ENCODE measurements around the gene MAEL.

MAEL gene

DNA sequence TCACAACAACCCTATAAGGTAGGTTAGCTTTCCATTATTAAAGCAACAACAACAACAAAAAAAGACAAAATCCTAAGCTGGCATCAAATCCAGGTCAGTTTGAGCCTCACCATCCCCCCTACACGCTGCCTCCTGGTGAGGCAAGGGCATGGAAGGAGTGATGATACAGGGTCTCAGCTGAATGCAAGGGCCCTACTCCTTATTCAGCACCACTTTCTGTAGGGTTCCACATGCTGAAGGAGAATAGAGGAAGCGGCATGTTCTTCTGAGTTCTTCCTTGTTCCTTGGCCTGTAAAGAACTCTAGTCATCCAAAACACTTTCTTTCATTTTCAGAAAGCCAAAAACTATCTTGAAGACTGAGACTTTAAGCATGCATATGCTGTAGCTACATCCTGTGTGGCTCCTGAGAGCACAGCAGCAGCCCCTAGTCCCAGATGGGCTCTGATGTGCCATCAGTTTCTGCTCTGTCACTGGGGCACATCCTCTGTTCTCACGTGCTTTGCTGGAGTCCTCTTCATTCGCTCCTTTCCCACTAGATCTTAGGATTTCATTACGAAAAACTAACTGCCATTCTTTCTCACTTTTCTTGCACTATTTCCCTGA, 19.9 kb upstream of the MAEL start:
- Mint-ChIP-seq H3K4me1 (peaks cover 43% of the 10 kb centered on the region), H3K4me3 (no peak overlapping the region), H3K9me3 (no peaks in the 10 kb centered on the region), H3K27ac (peak overlapping the region; percentile 39), H3K36me3 (no peaks in the 10 kb centered on the region), H3K27me3 (peaks cover 23% of the 10 kb centered on the region)
- CTCF ChIA-PET = interaction anchor here (0.8 to 2.6 kb wide), 6 partner anchors 19 to 92 kb away, joined by 3 to 13 read pairs (median 4); no protein-coding TSS in a partner anchor
- peak; percentile 61 for DNase-seq

DNA sequence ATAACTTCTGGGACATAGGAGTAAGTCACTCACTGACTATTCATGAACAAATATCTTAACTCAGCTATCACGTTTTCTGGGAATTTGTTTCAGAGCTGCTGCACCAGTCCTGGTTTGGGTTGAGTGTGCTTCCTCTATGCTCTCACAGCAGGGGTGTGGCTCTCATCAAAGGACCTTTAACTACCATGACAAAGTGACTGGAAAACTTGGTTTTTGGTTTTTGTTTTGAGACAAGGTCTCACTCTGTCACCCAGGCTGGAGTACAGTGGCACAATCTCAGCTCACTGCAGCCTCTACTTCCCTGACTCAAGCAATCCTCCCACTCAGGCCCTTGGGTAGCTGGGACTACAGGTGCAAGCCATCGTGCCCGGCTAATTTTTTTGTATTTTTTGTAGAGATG, 17.8 kb upstream of the MAEL start:
- H3K4me1 Mint-ChIP-seq = peaks cover 55% of the 10 kb centered on the region

DNA sequence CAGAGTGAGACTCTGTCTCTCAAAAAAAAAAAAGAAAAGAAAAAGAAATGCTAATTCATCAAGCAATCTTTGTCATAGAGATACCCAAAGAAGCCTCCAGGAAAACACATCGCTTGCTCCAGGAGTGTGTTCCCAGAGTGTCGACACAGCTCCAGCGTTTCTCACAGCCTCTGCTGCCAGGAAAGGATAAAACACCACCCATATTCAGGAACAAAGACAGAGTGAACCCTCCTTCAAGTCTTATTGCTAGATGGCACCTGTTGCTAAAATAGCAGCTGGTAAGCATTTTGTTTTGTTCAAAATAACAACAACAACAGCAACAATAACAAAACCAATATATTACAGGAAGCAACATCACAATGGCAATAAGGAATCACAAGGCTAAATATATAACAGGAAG, 16.9 kb upstream of the MAEL start:
- H3K9me3 Mint-ChIP-seq = no peaks in the 10 kb centered on the region
- no peak for DNase-seq
- CTCF ChIA-PET = interaction anchor here (1.1 to 3.1 kb wide), 2 partner anchors 62 to 88 kb away, joined by 3 to 12 read pairs; no protein-coding TSS in a partner anchor
- no peak overlapping the region for H3K4me3 Mint-ChIP-seq
- no peak overlapping the region for H3K27ac Mint-ChIP-seq
- peaks cover 44% of the 10 kb centered on the region for H3K27me3 Mint-ChIP-seq
- H3K4me1 Mint-ChIP-seq = peaks cover 59% of the 10 kb centered on the region
- H3K36me3 Mint-ChIP-seq = no peaks in the 10 kb centered on the region

More for the DNA sequence above, 17.8 kb upstream of the MAEL start:
- DNase-seq = peak; percentile 25
- H3K4me3 Mint-ChIP-seq = no peak overlapping the region
- CTCF ChIA-PET = interaction anchor here (0.7 to 1.0 kb wide), 2 partner anchors 65 to 88 kb away, joined by 3 read pairs; no protein-coding TSS in a partner anchor
- peaks cover 35% of the 10 kb centered on the region for H3K27me3 Mint-ChIP-seq
- H3K27ac Mint-ChIP-seq = no peak overlapping the region
- H3K36me3 Mint-ChIP-seq = no peaks in the 10 kb centered on the region
- no peaks in the 10 kb centered on the region for H3K9me3 Mint-ChIP-seq

DNA sequence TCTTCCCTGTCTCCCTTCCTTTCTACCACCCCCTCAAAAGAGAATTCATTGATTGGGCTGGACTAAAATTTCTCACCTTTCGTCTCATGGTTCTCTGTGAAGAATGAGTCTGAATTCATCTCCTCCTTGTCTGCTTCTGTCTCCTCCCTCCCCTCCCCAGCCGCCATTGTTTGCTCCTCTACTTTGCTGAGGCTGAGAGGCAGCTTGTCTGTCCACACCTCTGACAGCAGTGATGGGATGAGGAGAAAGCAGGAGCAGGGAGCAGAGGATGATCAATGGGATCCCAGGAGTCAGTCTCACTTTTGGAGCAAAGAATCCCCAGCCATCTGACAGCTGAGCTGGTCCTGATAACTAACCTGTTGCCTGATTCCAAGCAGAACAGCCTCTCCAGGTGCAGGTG, 16.3 kb upstream of the MAEL start:
- Mint-ChIP-seq H3K27ac (no peak overlapping the region), H3K4me1 (peaks cover 59% of the 10 kb centered on the region), H3K4me3 (no peak overlapping the region), H3K36me3 (no peaks in the 10 kb centered on the region), H3K27me3 (peaks cover 48% of the 10 kb centered on the region), H3K9me3 (no peaks in the 10 kb centered on the region)
- CTCF ChIA-PET = interaction anchor here (1.1 to 3.1 kb wide), 3 partner anchors 62 to 88 kb away, joined by 3 to 12 read pairs (median 7); no protein-coding TSS in a partner anchor
- no peak for DNase-seq

DNA sequence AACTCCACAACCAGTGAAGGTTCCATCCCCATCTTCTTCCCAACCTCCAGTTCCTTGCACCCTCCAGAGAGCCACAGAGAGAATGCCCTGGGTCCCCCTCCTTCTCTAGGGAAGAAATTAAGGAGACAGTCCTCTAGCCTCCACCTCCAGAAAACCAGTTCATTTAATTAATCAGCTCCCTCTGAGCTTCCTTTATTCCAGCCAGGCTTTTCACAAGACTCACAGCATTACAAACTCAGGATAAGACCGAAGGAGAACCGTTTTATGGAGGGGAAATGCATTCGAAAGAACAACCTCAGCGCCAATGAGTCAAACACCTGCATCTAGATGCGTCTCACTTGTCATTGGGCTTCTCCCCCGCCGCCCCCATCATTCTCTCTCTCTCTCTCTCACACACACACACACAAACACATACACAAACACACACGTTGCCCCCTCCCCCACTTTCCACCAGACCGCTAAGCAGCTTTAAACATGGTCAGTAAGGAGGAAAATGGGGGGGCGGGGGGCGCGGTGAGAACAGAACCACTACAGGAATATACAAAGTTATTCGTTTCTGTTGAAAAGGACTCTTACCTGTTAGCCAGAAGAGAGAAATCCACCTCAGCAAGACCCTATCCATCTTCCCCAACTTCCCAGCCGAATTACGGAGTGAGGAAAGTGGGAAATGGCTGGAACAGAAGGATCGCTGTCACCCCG, 14.3 kb upstream of the MAEL start:
- Mint-ChIP-seq H3K4me1 (peaks cover 50% of the 10 kb centered on the region), H3K36me3 (no peaks in the 10 kb centered on the region), H3K4me3 (peak overlapping the region; percentile 74), H3K9me3 (no peaks in the 10 kb centered on the region), H3K27ac (peak overlapping the region; percentile 2), H3K27me3 (peaks cover 52% of the 10 kb centered on the region)
- DNase-seq = peak; percentile 51
- CTCF ChIA-PET = interaction anchor here (1.1 to 3.1 kb wide), 4 partner anchors 64 to 136 kb away, joined by 3 to 12 read pairs (median 5); partner anchors contain the start of gene POGK

DNA sequence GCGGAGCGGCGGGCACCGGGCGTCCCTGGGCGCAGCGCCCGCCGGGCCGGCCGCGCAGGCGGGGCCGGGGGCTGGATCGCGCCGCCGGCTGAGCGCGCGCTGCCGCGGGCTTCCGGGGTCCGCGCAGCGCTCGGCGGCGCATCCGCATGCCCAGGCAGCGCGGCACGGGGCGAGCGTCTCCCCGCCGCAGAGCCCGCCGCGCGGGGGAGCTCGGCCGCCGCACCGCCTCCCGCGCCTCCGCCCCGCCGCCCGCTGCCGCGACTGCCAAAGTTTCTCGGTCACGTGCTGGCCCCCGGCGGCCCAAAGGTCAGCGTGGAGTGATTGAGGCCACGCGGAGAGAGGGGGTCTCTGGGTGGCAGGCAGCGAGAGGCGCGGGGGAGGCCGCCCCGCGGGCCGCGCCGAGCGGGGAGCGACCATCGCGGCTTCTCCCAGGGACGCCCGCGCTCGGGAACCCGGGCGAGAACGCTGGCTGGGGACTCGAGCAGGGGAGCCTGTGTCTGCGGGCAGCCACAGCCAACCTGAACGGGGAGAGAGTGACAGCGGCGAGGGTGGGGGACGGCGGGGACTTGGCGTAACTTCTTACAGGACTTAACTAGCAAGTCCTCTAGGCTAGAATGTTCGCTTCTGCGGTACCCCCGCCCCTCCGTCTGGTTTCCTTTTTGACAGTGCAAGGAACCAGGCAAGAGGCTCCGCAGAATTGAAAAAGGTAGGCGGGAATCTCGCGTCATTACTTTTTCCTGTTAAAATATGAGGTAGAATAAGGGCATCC, 13.5 kb upstream of the MAEL start, which contains the start of gene ILDR2:
Gene ILDR2 (minus strand): TSS at position 180 of the 769 bp plus-strand sequence. CDS start 272 bp downstream, outside the sequence.
- Mint-ChIP-seq H3K36me3 (no peaks in the 10 kb centered on the region), H3K4me1 (peaks cover 44% of the 10 kb centered on the region), H3K9me3 (no peaks in the 10 kb centered on the region), H3K27me3 (peaks cover 52% of the 10 kb centered on the region), H3K27ac (peak within 1 kb of the TSS; percentile 2), H3K4me3 (peak within 1 kb of the TSS; percentile 74)
- CTCF ChIA-PET = interaction anchor here (1.1 to 4.7 kb wide), 2 partner anchors 83 to 137 kb away, joined by 3 to 28 read pairs; partner anchors contain the start of gene POGK
- peak; percentile 77 for DNase-seq

DNA sequence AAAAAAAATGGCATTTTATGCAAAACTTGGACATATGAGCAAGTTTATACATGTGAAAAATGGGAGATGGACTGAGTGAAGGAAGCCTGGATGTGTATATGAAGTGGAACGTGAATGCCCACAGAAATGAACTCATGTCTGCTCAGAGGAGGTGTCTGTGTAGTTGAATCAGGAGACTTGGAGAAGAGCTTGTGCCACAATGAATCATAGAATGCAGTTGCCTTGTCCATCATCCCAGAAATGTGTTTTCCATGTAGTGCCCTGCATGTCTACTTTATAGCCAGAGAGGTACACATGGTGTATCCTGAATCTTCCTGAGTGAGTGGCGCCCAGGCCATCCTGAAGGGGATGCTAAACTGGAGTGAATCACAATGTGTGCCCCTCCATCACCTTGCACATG, 11.1 kb upstream of the MAEL start:
- H3K4me3 Mint-ChIP-seq = no peak overlapping the region
- CTCF ChIA-PET = interaction anchor here (4.7 kb wide), 1 partner anchor 81 kb away, joined by 28 read pairs; no protein-coding TSS in a partner anchor
- H3K27ac Mint-ChIP-seq = no peak overlapping the region
- H3K4me1 Mint-ChIP-seq = peaks cover 24% of the 10 kb centered on the region
- no peaks in the 10 kb centered on the region for H3K9me3 Mint-ChIP-seq
- peaks cover 45% of the 10 kb centered on the region for H3K27me3 Mint-ChIP-seq
- DNase-seq = no peak
- H3K36me3 Mint-ChIP-seq = no peaks in the 10 kb centered on the region

DNA sequence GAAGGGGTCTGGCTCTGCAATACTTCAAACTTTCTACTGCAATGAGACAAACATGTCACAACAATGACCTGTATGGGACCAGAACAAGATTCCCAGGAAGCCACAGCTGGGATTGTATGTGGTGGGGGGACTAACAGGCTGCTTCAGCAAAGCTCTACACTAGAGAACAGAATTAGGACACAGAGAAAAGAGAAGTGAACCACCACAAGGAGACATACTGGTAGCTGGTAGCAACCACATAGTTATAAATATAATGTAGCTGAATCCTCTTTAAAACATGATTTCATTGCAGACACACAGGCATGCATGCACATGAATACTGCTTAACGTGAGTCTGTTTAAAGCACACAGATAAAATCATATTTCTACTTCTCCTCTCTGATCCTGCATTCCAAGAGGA, 10.3 kb upstream of the MAEL start:
- peaks cover 39% of the 10 kb centered on the region for H3K27me3 Mint-ChIP-seq
- no peak overlapping the region for H3K4me3 Mint-ChIP-seq
- no peaks in the 10 kb centered on the region for H3K36me3 Mint-ChIP-seq
- no peak overlapping the region for H3K27ac Mint-ChIP-seq
- no peak for DNase-seq
- H3K9me3 Mint-ChIP-seq = no peaks in the 10 kb centered on the region
- CTCF ChIA-PET = interaction anchor here (4.7 kb wide), 1 partner anchor 80 kb away, joined by 28 read pairs; no protein-coding TSS in a partner anchor
- peaks cover 19% of the 10 kb centered on the region for H3K4me1 Mint-ChIP-seq

DNA sequence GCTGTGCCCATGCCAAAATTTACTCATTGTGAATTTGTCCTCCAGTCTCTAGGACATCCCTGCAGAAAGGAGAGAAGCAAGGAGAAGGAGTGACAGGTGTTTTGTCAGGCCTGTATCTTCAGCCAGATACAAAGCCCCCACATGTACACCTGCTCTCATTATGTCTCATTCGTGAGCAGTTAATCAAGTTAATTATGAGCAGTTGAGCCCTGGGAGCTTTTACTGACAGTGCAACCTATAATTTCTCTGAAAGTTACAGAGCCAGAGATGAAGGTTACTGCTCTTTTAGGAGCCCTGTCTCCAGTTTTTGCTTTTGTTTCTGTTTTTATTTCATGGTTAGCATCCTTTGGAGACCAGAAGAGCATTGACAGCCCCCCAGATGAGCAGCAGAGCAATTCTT, 8.7 kb upstream of the MAEL start:
- Mint-ChIP-seq H3K4me1 (peaks cover 7% of the 10 kb centered on the region), H3K27me3 (peaks cover 32% of the 10 kb centered on the region), H3K36me3 (no peaks in the 10 kb centered on the region), H3K4me3 (no peak overlapping the region), H3K27ac (no peak overlapping the region), H3K9me3 (no peaks in the 10 kb centered on the region)
- no peak for DNase-seq
- CTCF ChIA-PET = interaction anchor here (1.0 to 4.7 kb wide), 3 partner anchors 8 to 78 kb away, joined by 3 to 28 read pairs (median 6); partner anchors contain the start of gene MAEL

DNA sequence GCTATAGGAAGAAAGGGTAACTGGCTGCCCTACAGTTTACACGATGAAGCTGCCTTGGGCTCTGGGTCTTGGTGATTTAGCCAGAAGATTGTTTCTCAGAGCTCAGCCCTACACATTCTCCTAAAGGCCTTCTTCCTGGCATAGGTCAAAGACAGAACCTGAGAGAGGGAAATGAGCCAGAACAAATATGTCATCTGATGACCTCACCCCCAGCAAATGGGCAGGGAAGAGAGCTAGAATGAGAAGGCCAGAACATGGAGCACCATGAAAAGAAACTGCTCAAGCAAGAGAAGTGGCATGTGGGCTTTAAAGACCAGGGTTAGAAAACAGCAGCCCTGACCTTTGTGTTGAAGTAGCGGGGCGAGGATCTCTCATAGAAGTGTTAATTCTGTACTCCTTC, 8.3 kb upstream of the MAEL start:
- H3K4me3 Mint-ChIP-seq = no peak overlapping the region
- no peaks in the 10 kb centered on the region for H3K36me3 Mint-ChIP-seq
- CTCF ChIA-PET = interaction anchor here (1.7 to 4.7 kb wide), 2 partner anchors 70 to 78 kb away, joined by 6 to 28 read pairs; no protein-coding TSS in a partner anchor
- peaks cover 7% of the 10 kb centered on the region for H3K4me1 Mint-ChIP-seq
- no peak overlapping the region for H3K27ac Mint-ChIP-seq
- DNase-seq = no peak
- no peaks in the 10 kb centered on the region for H3K9me3 Mint-ChIP-seq
- peaks cover 32% of the 10 kb centered on the region for H3K27me3 Mint-ChIP-seq

DNA sequence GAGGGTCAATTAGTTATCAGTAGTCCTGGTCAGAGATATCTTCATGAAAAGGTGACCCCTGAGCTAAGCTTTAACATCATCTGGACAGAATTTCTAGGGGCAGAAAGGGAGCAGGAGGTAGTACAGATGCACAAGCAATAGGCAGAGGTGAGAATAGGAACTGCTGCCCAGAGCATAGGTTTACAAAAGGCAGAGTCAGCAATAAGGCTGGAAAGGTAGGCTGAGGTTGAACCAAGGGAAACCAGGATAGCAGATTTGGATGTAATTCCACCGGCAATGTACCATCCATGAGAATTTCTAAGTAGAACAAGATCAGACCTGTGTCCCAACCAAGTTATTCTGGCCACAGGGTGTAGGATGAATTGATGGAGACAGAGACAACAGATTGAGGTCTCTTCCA, 7.5 kb upstream of the MAEL start:
- no peaks in the 10 kb centered on the region for H3K36me3 Mint-ChIP-seq
- no peak overlapping the region for H3K27ac Mint-ChIP-seq
- H3K9me3 Mint-ChIP-seq = no peaks in the 10 kb centered on the region
- no peak overlapping the region for H3K4me3 Mint-ChIP-seq
- H3K27me3 Mint-ChIP-seq = peaks cover 31% of the 10 kb centered on the region
- CTCF ChIA-PET = no interaction called here
- no peak for DNase-seq
- peaks cover under 1% of the 10 kb centered on the region for H3K4me1 Mint-ChIP-seq

DNA sequence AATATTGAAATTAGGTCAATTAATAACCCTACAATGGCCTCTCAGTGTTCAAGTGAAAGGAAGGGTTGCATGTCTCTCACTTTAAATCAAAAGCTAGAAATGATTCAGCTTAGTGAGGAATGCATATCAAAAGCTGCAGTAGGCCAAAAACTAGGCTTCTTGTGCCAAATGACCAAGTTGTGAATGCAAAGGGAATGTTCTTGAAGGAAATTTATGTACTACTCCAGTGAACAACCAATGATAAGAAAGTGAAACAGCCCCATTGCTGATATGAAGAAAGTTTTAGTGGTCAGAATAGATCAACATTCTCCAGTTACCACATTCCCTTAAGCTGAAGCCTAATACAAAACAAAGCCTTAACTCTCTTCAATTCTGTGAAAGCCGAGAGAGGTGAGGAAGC, 10.0 kb downstream of the MAEL start:
- H3K9me3 Mint-ChIP-seq = peaks cover 3% of the 10 kb centered on the region
- H3K27ac Mint-ChIP-seq = peak overlapping the region; percentile 49
- no peaks in the 10 kb centered on the region for H3K36me3 Mint-ChIP-seq
- peaks cover 9% of the 10 kb centered on the region for H3K4me1 Mint-ChIP-seq
- H3K27me3 Mint-ChIP-seq = peaks cover 7% of the 10 kb centered on the region
- CTCF ChIA-PET = interaction anchor here (1.1 to 1.6 kb wide), 3 partner anchors 55 to 89 kb away, joined by 3 to 8 read pairs (median 4); no protein-coding TSS in a partner anchor
- no peak for DNase-seq
- H3K4me3 Mint-ChIP-seq = no peak overlapping the region

DNA sequence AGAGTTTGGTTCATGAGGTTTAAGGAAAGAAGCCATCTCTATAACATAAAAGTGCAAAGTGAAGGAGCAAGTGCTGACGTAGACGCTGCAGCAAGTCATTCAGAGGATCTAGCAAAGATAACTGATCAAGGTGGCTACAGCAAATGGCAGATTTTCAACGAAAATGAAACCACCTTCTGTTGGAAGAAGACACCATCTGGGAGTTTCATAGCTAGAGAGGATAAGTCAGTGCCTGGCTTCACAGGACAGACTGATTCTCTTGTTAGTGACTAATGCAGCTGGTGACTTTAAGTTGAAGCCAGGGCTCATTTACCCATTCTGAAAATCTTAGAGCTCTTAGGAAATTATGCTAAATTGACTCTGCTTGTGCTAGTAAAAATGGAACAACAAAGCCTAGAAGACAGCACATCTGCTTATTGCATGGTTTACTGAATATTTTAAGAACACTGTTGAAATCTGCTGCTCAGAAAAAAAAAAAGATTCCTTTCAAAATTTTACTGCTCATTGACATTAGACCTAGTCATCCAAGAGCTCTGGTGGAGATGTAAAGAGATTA, 10.5 kb downstream of the MAEL start:
- peaks cover 5% of the 10 kb centered on the region for H3K27me3 Mint-ChIP-seq
- DNase-seq = peak; percentile 23
- CTCF ChIA-PET = interaction anchor here (0.9 to 1.6 kb wide), 4 partner anchors 55 to 89 kb away, joined by 3 to 8 read pairs (median 4); no protein-coding TSS in a partner anchor
- peak overlapping the region; percentile 49 for H3K27ac Mint-ChIP-seq
- peaks cover 9% of the 10 kb centered on the region for H3K4me1 Mint-ChIP-seq
- H3K9me3 Mint-ChIP-seq = peaks cover 3% of the 10 kb centered on the region
- H3K36me3 Mint-ChIP-seq = no peaks in the 10 kb centered on the region
- H3K4me3 Mint-ChIP-seq = no peak overlapping the region

Measured in activated naive CD4-positive, alpha-beta T cell treated with anti-CD3 and anti-CD28 coated beads, Interleukin-2, amount 10 ng/mL, durations not matched to agents 7 days and 5 days (primary cell).